Astrocyte of the cerebellum (primary cell): ENCODE data around the gene PUM1.

ENCODE experiments used
- DNase-seq: peaks from one replicate; pipeline ENCODE4 v3.0.0-alpha.2; 2011; ENCODE audit warnings: low read depth
- H3K4me3 ChIP-seq: 2 replicates; pipeline ENCODE4 v1.5.1; 2011; ENCODE audit warnings: mild to moderate bottlenecking, low read depth, low read length, moderate library complexity
- CTCF ChIP-seq: IDR thresholded peaks from 2 replicates; pipeline ENCODE4 v1.5.1; 2012; ENCODE audit warnings: low read length, low read depth, moderate library complexity, mild to moderate bottlenecking; ENCODE audit errors: missing control alignments
- in situ Hi-C: cut with HindIII; loops from 2 replicates; pipeline ENCODE4 v1.10.0; 2017; ENCODE audit warnings: low sequenced_read_pairs

Gene PUM1

GRCh38 chr1:30919025-30919881 lies 146.3 kb downstream of the PUM1 start:
- peak; percentile 65 for DNase-seq
- TF ChIP-seq CTCF: peak; percentile 20
- no peak overlapping the region for H3K4me3 ChIP-seq
- in situ Hi-C loops: loop anchor here (25.0 kb wide), 2 partner anchors 93 to 1207 kb away; no protein-coding TSS in a partner anchor

- in situ Hi-C loops: loop anchor here (25.0 kb wide), 2 partner anchors 96 to 1204 kb away; no protein-coding TSS in a partner anchor
- TF ChIP-seq CTCF: no peak
- no peak for DNase-seq
- no peak overlapping the region for H3K4me3 ChIP-seq
Observed at GRCh38 chr1:30916296-30916695, 149.2 kb downstream of the PUM1 start.

GRCh38 chr1:30915491-30916230 lies 149.9 kb downstream of the PUM1 start:
- TF ChIP-seq CTCF: no peak
- in situ Hi-C loops: loop anchor here (25.0 kb wide), 2 partner anchors 97 to 1203 kb away; no protein-coding TSS in a partner anchor
- no peak overlapping the region for H3K4me3 ChIP-seq
- no peak for DNase-seq

GRCh38 chr1:30914931-30915330 lies 150.6 kb downstream of the PUM1 start:
- no peak for DNase-seq
- TF ChIP-seq CTCF: no peak
- in situ Hi-C loops: loop anchor here (5.0 to 25.0 kb wide), 5 partner anchors 48 to 1203 kb away; partner anchors contain the start of gene MATN1
- no peak overlapping the region for H3K4me3 ChIP-seq

GRCh38 chr1:30914587-30914922 lies 151.0 kb downstream of the PUM1 start:
- in situ Hi-C loops: loop anchor here (5.0 to 25.0 kb wide), 5 partner anchors 47 to 1202 kb away; partner anchors contain the start of gene MATN1
- no peak for TF ChIP-seq CTCF
- no peak for DNase-seq
- H3K4me3 ChIP-seq: no peak overlapping the region

- no peak for TF ChIP-seq CTCF
- no peak overlapping the region for H3K4me3 ChIP-seq
- no peak for DNase-seq
- in situ Hi-C loops: loop anchor here (5.0 to 25.0 kb wide), 5 partner anchors 46 to 1201 kb away; partner anchors contain the start of gene MATN1
Observed at GRCh38 chr1:30912913-30913652, 152.4 kb downstream of the PUM1 start.
